ENCODE data around the gene GRB7.

DNA sequence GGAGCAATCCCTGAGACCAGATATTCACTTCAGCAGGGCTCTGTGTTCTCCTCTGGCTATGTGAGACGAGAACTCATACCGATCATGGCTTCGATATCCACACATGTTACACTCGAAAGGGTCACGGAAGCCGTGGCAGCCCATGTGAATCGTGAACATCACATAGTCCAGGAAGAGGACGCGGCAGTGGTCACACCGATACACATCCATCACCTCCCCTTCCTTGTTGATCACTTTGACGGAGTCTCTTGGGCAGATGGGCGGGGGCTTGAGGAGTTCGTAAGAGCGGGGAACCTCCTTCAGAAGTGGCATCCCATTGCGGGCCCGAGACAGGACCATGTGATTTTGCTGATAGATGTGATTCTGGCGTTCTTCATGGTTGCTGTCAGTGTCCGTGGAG lies 28.0 kb downstream of the GRB7 start:
- TF ChIP-seq EZH2 (IDR thresholded peaks at IDR 0.05; ENCODE audit: insufficient read depth, poor library complexity, severe bottlenecking) (no peak), EZH2phosphoT487 (IDR thresholded peaks at IDR 0.05; ENCODE audit: insufficient read depth, low read depth) (no peak)

All from GM23248 (cell line).